Retina (tissue), 1 donor: ENCODE measurements around the gene SHTN1.

Experiments used
- DNase-seq: peaks from one replicate; pipeline ENCODE4 v3.0.0-alpha.2; 2016

Gene SHTN1

GRCh38 chr10:116866987-116867595 lies 137.9 kb downstream of the SHTN1 start:
- DNase-seq = no peak

- DNase-seq = no peak
These were observed 138.9 kb downstream of the SHTN1 start for GRCh38 chr10:116866066-116866465.

- DNase-seq = no peak
These were observed 140.6 kb downstream of the SHTN1 start for GRCh38 chr10:116864436-116864835.

- DNase-seq = no peak
These were observed 143.2 kb downstream of the SHTN1 start for GRCh38 chr10:116861796-116862195.

GRCh38 chr10:116857156-116857555 lies 147.8 kb downstream of the SHTN1 start:
- no peak for DNase-seq

- no peak for DNase-seq
These were observed 151.3 kb downstream of the SHTN1 start for GRCh38 chr10:116853701-116854100.

- no peak for DNase-seq
These were observed 151.7 kb downstream of the SHTN1 start for GRCh38 chr10:116853287-116853686.

GRCh38 chr10:116852246-116852645 lies 152.7 kb downstream of the SHTN1 start:
- no peak for DNase-seq

GRCh38 chr10:116850058-116850611 lies 154.9 kb downstream of the SHTN1 start:
- DNase-seq = no peak

GRCh38 chr10:116849248-116850057 lies 155.5 kb downstream of the SHTN1 start, which contains the start of gene ENO4:
ENO4 (plus strand) TSS chr10:116849499; CDS start chr10:116849567, 68 bp downstream.
- DNase-seq = peak; percentile 98

- no peak for DNase-seq
These were observed 156.1 kb downstream of the SHTN1 start for GRCh38 chr10:116848944-116849247.

GRCh38 chr10:116848032-116848943 lies 156.7 kb downstream of the SHTN1 start:
- no peak for DNase-seq

GRCh38 chr10:116845823-116846222 lies 159.2 kb downstream of the SHTN1 start:
- no peak for DNase-seq

GRCh38 chr10:116840389-116841075 lies 164.5 kb downstream of the SHTN1 start:
- DNase-seq = no peak

- no peak for DNase-seq
These were observed 166.8 kb downstream of the SHTN1 start for GRCh38 chr10:116838143-116838725.

- no peak for DNase-seq
These were observed 168.0 kb downstream of the SHTN1 start for GRCh38 chr10:116836902-116837523.

- peak; percentile 55 for DNase-seq
These were observed 168.9 kb downstream of the SHTN1 start for GRCh38 chr10:116836083-116836482.

GRCh38 chr10:116835658-116836057 lies 169.3 kb downstream of the SHTN1 start:
- no peak for DNase-seq

- peak; percentile 80 for DNase-seq
These were observed 170.7 kb downstream of the SHTN1 start for GRCh38 chr10:116833986-116834985.

GRCh38 chr10:116831790-116832189 lies 173.2 kb downstream of the SHTN1 start:
- no peak for DNase-seq
